Endothelial cell of umbilical vein (primary cell): ENCODE measurements around the gene GRK4. TPM values are rescaled to one million over a fixed set of nuclear protein-coding genes. Genes with fewer than 3 reads are reported as not detected.

Source experiments
- BruUV-seq: library from RNA; stranded (reverse); fragments of 400-500 nt; replicated peaks from 2 replicates; lab custom pipeline; 2021; lab: Mats Ljungman, UMichigan
- CTCF ChIA-PET: fragments of 300-600, 350-600 bp; sonication (Branson Sonifier 250); formaldehyde crosslinking; loops from one replicate; lab custom pipeline; 2021; ENCODE audit warnings: antibody characterized with exemption, inconsistent platforms; lab: Charles Lee
- POLR2A ChIA-PET: fragments of 300-600, 350-600 bp; sonication (Branson Sonifier 250); formaldehyde crosslinking; loops from one replicate; lab custom pipeline; 2021; ENCODE audit warnings: antibody characterized with exemption, inconsistent platforms; lab: Charles Lee
- DNase-seq: peaks from one replicate; pipeline ENCODE4 v3.0.0-alpha.2; 2011; ENCODE audit warnings: low read depth, low spot score
- FAIRE-seq: peaks from 2 replicates; lab custom pipeline; 2011; peaks lifted over from hg19 to GRCh38; lab: Jason Lieb, UNC
- H2AFZ ChIP-seq: 2 replicates; pipeline ENCODE4 v1.6.0; 2012; ENCODE audit warnings: low read depth, low read length, control low read depth, inconsistent platforms
- H3K27ac ChIP-seq: 2 replicates; pipeline ENCODE4 v1.5.1; 2011; ENCODE audit warnings: low read depth, mild to moderate bottlenecking, control low read depth, low read length, moderate library complexity; ENCODE audit not compliant: insufficient read depth
- H3K27me3 ChIP-seq, 2 experiments: 2 replicates each; pipeline versions ENCODE4 v1.6.0 to v1.6.1; 2011; ENCODE audit warnings: low read length in 2 of 2, mixed read lengths in 1 of 2; ENCODE audit not compliant: control insufficient read depth in 2 of 2, insufficient read depth in 2 of 2
- H3K36me3 ChIP-seq, 2 experiments: 2 replicates in 1 of 2; 3 replicates in 1 of 2; pipeline ENCODE4 v1.5.1; 2011; ENCODE audit warnings: low read length in 2 of 2, mild to moderate bottlenecking in 1 of 2, moderate library complexity in 1 of 2; ENCODE audit not compliant: control insufficient read depth in 2 of 2, insufficient read depth in 2 of 2; ENCODE audit errors: extremely low read depth in 1 of 2
- H3K4me1 ChIP-seq: 3 replicates; pipeline ENCODE4 v1.5.1; 2011; ENCODE audit warnings: mild to moderate bottlenecking, low read length; ENCODE audit not compliant: control insufficient read depth, insufficient read depth; ENCODE audit errors: extremely low read depth
- H3K4me2 ChIP-seq: 2 replicates; pipeline ENCODE4 v1.6.1; 2011; ENCODE audit warnings: low read length, control low read depth, mixed read lengths; ENCODE audit not compliant: insufficient read depth
- H3K4me3 ChIP-seq, 3 experiments: fragments of 200-600 bp in 1 of 3; sonication (generic), shearing (Covaris generic) in 1 of 3; replicated peaks in 1 of 3; 2 replicates each; pipeline ENCODE4 v1.5.1; 2011 to 2016; ENCODE audit warnings: control low read depth in 3 of 3, low read length in 3 of 3, mild to moderate bottlenecking in 2 of 3, inconsistent platforms in 1 of 3, low read depth in 1 of 3, moderate library complexity in 1 of 3; ENCODE audit not compliant: insufficient read depth in 1 of 3
- H3K79me2 ChIP-seq: 2 replicates; pipeline ENCODE4 v1.6.0; 2012; ENCODE audit warnings: low read length, inconsistent platforms; ENCODE audit not compliant: control insufficient read depth, insufficient read depth
- H3K9ac ChIP-seq: replicated peaks from 2 replicates; pipeline ENCODE3; 2011; ENCODE audit warnings: low read length, control low read depth; ENCODE audit not compliant: insufficient read depth; ENCODE audit errors: extremely low read depth
- H3K9me1 ChIP-seq: replicated peaks from 3 replicates; pipeline ENCODE4 v1.6.0; 2011; ENCODE audit warnings: mild to moderate bottlenecking, low read length; ENCODE audit not compliant: control insufficient read depth, insufficient read depth; ENCODE audit errors: extremely low read depth
- H3K9me3 ChIP-seq: replicated peaks from 2 replicates; pipeline ENCODE4 v1.5.1; 2012; ENCODE audit warnings: low read length, inconsistent platforms; ENCODE audit not compliant: control insufficient read depth, insufficient read depth
- H4K20me1 ChIP-seq: replicated peaks from 2 replicates; pipeline ENCODE3; 2011; ENCODE audit warnings: mild to moderate bottlenecking, low read length; ENCODE audit not compliant: control insufficient read depth, insufficient read depth; ENCODE audit errors: extremely low read depth
- CTCF ChIP-seq, 2 donors: IDR thresholded peaks; 1 replicate in 1 of 2; 2 replicates in 1 of 2; pipeline ENCODE4 v1.5.1; 2011; ENCODE audit warnings: low read length in 2 of 2, mild to moderate bottlenecking in 2 of 2, moderate library complexity in 2 of 2, control low read depth in 1 of 2, inconsistent platforms in 1 of 2, low read depth in 1 of 2; ENCODE audit not compliant: insufficient read depth in 1 of 2; ENCODE audit errors: extremely low read depth in 1 of 2
- EZH2 ChIP-seq: IDR thresholded peaks from 2 replicates; pipeline ENCODE4 v1.6.1; 2012; ENCODE audit warnings: borderline replicate concordance, low read depth, mild to moderate bottlenecking, moderate library complexity, low read length, inconsistent platforms; ENCODE audit not compliant: severe bottlenecking
- FOS ChIP-seq: IDR thresholded peaks from 2 replicates; pipeline ENCODE4 v1.6.1; 2011; ENCODE audit warnings: mild to moderate bottlenecking, low read length, moderate library complexity, borderline replicate concordance; ENCODE audit not compliant: insufficient read depth
- JUN ChIP-seq: IDR thresholded peaks from 2 replicates; pipeline ENCODE4 v1.6.1; 2011; ENCODE audit warnings: borderline replicate concordance, low read depth; ENCODE audit not compliant: insufficient read length, insufficient read depth
- MAX ChIP-seq: IDR thresholded peaks from 2 replicates; pipeline ENCODE4 v1.6.1; 2011; ENCODE audit not compliant: insufficient read depth, insufficient read length
- POLR2AphosphoS5 ChIP-seq: IDR thresholded peaks from 2 replicates; pipeline ENCODE4 v1.6.1; 2012; ENCODE audit warnings: low read depth, mild to moderate bottlenecking, control low read depth, low read length, moderate library complexity; ENCODE audit not compliant: insufficient read depth
- dilution Hi-C: fragments of 300-500 bp; cut with MboI; formaldehyde crosslinking; loops from one replicate; pipeline ENCODE4 v1.15.0; 2019; ENCODE audit warnings: low sequenced_read_pairs; ENCODE audit not compliant: extremely low pct_ligation_motif_present
- intact Hi-C: fragments of 100-400 bp; cut with micrococcal nuclease; formaldehyde crosslinking; loops from one replicate; pipeline ENCODE4 v1.10.0; 2022
- polyA plus RNA-seq, 4 experiments: library from polyadenylated mRNA; depleted of rRNA in 3 of 4; stranded (reverse) in 3 of 4; unstranded in 1 of 4; fragments of >200 nt; gene quantifications; 2 replicates each; pipeline versions ENCODE4 v1.2.1 to v1.2.3, GENCODE V29; 2011 to 2012; ENCODE audit warnings: missing spikeins in 1 of 4
- total RNA-seq: library from RNA; stranded (reverse); gene quantifications from 2 replicates; pipeline ENCODE4 v1.2.3, GENCODE V29; 2021

The GRK4 gene
- total and polyA plus RNA-seq, 2 donors (not counting 3 experiments of a cell fraction or from before 2014, with no cell fraction given) = 3.1 to 6.3 TPM

GRCh38 chr4:3054169-3054759 is 90.9 kb downstream of the GRK4 start:
- POLR2A ChIA-PET = no interaction called here
- dilution Hi-C loops = no loop called here
- CTCF ChIA-PET = no interaction called here
- Histone ChIP-seq H3K9ac (no peak overlapping the region), H3K4me3 (no peak overlapping the region), H3K27me3 (no peaks in the 10 kb centered on the region), H3K27ac (no peak overlapping the region), H2AFZ (no peak overlapping the region), H3K36me3 (no peaks in the 10 kb centered on the region), H3K9me3 (no peaks in the 10 kb centered on the region), H3K9me1 (no peaks in the 10 kb centered on the region), H3K79me2 (no peaks in the 10 kb centered on the region), H4K20me1 (no peaks in the 10 kb centered on the region), H3K4me1 (no peaks in the 10 kb centered on the region), H3K4me2 (no peak overlapping the region)
- no peak for FAIRE-seq
- no peak for DNase-seq
- intact Hi-C loops = no loop called here
- BruUV-seq = no TSS peak
- no peak for TF ChIP-seq JUN

- CTCF ChIA-PET = interaction anchor here (0.7 to 2.1 kb wide), 2 partner anchors 13 to 415 kb away, joined by 3 to 6 read pairs; no protein-coding TSS in a partner anchor
- H4K20me1 ChIP-seq = no peaks in the 10 kb centered on the region
- no peak overlapping the region for H3K4me3 ChIP-seq
- BruUV-seq = no TSS peak
- dilution Hi-C loops (no loop called here), intact Hi-C loops (no loop called here)
- no peaks in the 10 kb centered on the region for H3K9me1 ChIP-seq
- no peak for DNase-seq
- H3K27me3 ChIP-seq = peaks cover 0 to 2% of the 10 kb centered on the region in 2 experiments
- H3K9me3 ChIP-seq = no peaks in the 10 kb centered on the region
- no peak for FAIRE-seq
- POLR2A ChIA-PET = no interaction called here
- no peak overlapping the region for H3K4me2 ChIP-seq
- no peaks in the 10 kb centered on the region for H3K36me3 ChIP-seq
- no peaks in the 10 kb centered on the region for H3K79me2 ChIP-seq
- H2AFZ ChIP-seq = no peak overlapping the region
- no peak overlapping the region for H3K27ac ChIP-seq
- no peak overlapping the region for H3K9ac ChIP-seq
- H3K4me1 ChIP-seq = no peaks in the 10 kb centered on the region
- TF ChIP-seq MAX (no peak), FOS (no peak), EZH2 (no peak), POLR2AphosphoS5 (no peak), CTCF (IDR thresholded peaks at IDR 0.05; ENCODE audit: extremely low read depth in 1 of 2, insufficient read depth in 1 of 2, low read depth in 1 of 2, low read length in 2 of 2) (no peak)
Measured at GRCh38 chr4:3059943-3060342, 96.6 kb downstream of the GRK4 start.
